HCT116 (cell line): ENCODE data around the gene PPFIBP1. TPM values are rescaled to one million over a fixed set of nuclear protein-coding genes. Genes with fewer than 3 reads are reported as not detected.

ENCODE experiments used
- ATAC-seq: fragments of 200-7000 bp; cut with Tn5 transposase; 2 replicates; pipeline ENCODE4 v1.9.1; 2020; ENCODE audit warnings: mild to moderate bottlenecking, moderate library complexity
- BruUV-seq: library from RNA; stranded (reverse); fragments of 400-500 nt; replicated peaks from 2 replicates; lab custom pipeline; 2021; lab: Mats Ljungman, UMichigan
- CTCF ChIA-PET: fragments of 300-600 bp; sonication (Branson Sonifier 250); formaldehyde crosslinking; loops from one replicate; lab custom pipeline; 2021; ENCODE audit warnings: antibody characterized with exemption; lab: Charles Lee
- POLR2A ChIA-PET: fragments of 300-600, 350-600 bp; sonication (Branson Sonifier 250); formaldehyde crosslinking; loops from one replicate; lab custom pipeline; 2021; ENCODE audit warnings: antibody characterized with exemption; lab: Charles Lee
- RAD21 ChIA-PET, 2 experiments: fragments of 300-600 bp; sonication (Branson Sonifier 250); formaldehyde crosslinking; loops; one replicate each; lab custom pipeline; 2023; ENCODE audit warnings: low total read pairs in 2 of 2; ENCODE audit not compliant: uncharacterized antibody in 2 of 2, unreplicated experiment in 2 of 2, low non-redundant PET in 1 of 2; lab: Charles Lee
- DNase-seq: peaks from one replicate; pipeline ENCODE4 v3.0.0-alpha.2; 2010; ENCODE audit warnings: low read depth, low spot score
- H2AFZ ChIP-seq: fragments of 200-600 bp; shearing (Covaris generic), sonication (generic); 2 replicates; pipeline ENCODE4 v1.6.1; 2017; ENCODE audit warnings: low read depth, mixed run types, mixed read lengths, antibody characterized with exemption, low read length; ENCODE audit not compliant: poor library complexity, severe bottlenecking
- H3K27ac ChIP-seq: 2 replicates; pipeline ENCODE4 v1.5.1; 2012; ENCODE audit warnings: low read depth, low read length
- H3K27me3 ChIP-seq: fragments of 200-600 bp; sonication (generic); 2 replicates; pipeline ENCODE4 v1.6.1; 2016; ENCODE audit warnings: mixed run types, low read length, mixed read lengths; ENCODE audit not compliant: insufficient read depth
- H3K36me3 ChIP-seq, 2 experiments: fragments of 200-500 bp in 1 of 2; fragments of 200-600 bp in 1 of 2; sonication (Bioruptor generic) in 1 of 2; sonication (generic) in 1 of 2; 2 replicates each; pipeline versions ENCODE4 v1.5.1 to v1.6.1; 2014 to 2016; ENCODE audit warnings: low read length in 2 of 2, inconsistent platforms in 1 of 2, mixed read lengths in 1 of 2, mixed run types in 1 of 2; ENCODE audit not compliant: insufficient read depth in 2 of 2, control insufficient read depth in 1 of 2
- H3K4me1 ChIP-seq, 2 experiments: fragments of 200-600 bp in 1 of 2; sonication (generic) in 1 of 2; 2 replicates each; pipeline versions ENCODE4 v1.5.1 to v1.6.1; 2012 to 2017; ENCODE audit warnings: low read length in 2 of 2, inconsistent platforms in 1 of 2, mild to moderate bottlenecking in 1 of 2, mixed read lengths in 1 of 2, mixed run types in 1 of 2, moderate library complexity in 1 of 2; ENCODE audit not compliant: insufficient read depth in 2 of 2, control insufficient read depth in 1 of 2
- H3K4me2 ChIP-seq: fragments of 200-600 bp; sonication (generic); 2 replicates; pipeline ENCODE4 v1.6.1; 2017; ENCODE audit warnings: mixed run types, low read length, mixed read lengths
- H3K4me3 ChIP-seq, 2 experiments: fragments of 200-600 bp in 1 of 2; sonication (generic) in 1 of 2; replicated peaks in 1 of 2; 2 replicates each; pipeline ENCODE4 v1.5.1; 2011 to 2016; ENCODE audit warnings: low read length in 2 of 2, control low read depth in 1 of 2, low read depth in 1 of 2, mild to moderate bottlenecking in 1 of 2, mixed read lengths in 1 of 2, mixed run types in 1 of 2
- H3K79me2 ChIP-seq: fragments of 200-600 bp; sonication (generic); 2 replicates; pipeline ENCODE4 v1.6.1; 2017; ENCODE audit warnings: mild to moderate bottlenecking, mixed run types, low read length, moderate library complexity, mixed read lengths; ENCODE audit not compliant: insufficient read depth
- H3K9ac ChIP-seq: fragments of 200-600 bp; sonication (generic); 2 replicates; pipeline ENCODE4 v1.6.1; 2016; ENCODE audit warnings: low read length, mixed read lengths
- H3K9me2 ChIP-seq: fragments of 200-600 bp; sonication (generic), shearing (Covaris generic); 2 replicates; pipeline ENCODE4 v1.6.1; 2017; ENCODE audit warnings: mixed run types, mild to moderate bottlenecking, moderate library complexity; ENCODE audit not compliant: insufficient read depth
- H3K9me3 ChIP-seq, 2 experiments: fragments of 200-500 bp in 1 of 2; fragments of 200-600 bp in 1 of 2; sonication (Bioruptor generic) in 1 of 2; sonication (generic) in 1 of 2; 2 replicates each; pipeline ENCODE4 v1.6.1; 2014 to 2017; ENCODE audit warnings: low read length in 2 of 2, mixed read lengths in 2 of 2, inconsistent platforms in 1 of 2, low read depth in 1 of 2, mild to moderate bottlenecking in 1 of 2, mixed run types in 1 of 2, moderate library complexity in 1 of 2; ENCODE audit not compliant: control insufficient read depth in 1 of 2, insufficient read depth in 1 of 2
- H4K20me1 ChIP-seq: fragments of 200-600 bp; sonication (generic), shearing (Covaris generic); 2 replicates; pipeline ENCODE4 v1.6.1; 2017; ENCODE audit warnings: mixed run types, mild to moderate bottlenecking, moderate library complexity; ENCODE audit not compliant: insufficient read depth
- ATF3 ChIP-seq: IDR thresholded peaks from 2 replicates; pipeline ENCODE4 v1.6.1; 2012
- CBX3 ChIP-seq: IDR thresholded peaks from 2 replicates; pipeline ENCODE4 v1.6.1; 2012; ENCODE audit warnings: low read depth
- CEBPB ChIP-seq: IDR thresholded peaks from 2 replicates; pipeline ENCODE4 v1.6.1; 2012; ENCODE audit warnings: low read depth
- CTCF ChIP-seq, 3 experiments: fragments of 200-600 bp in 1 of 3; sonication (generic) in 1 of 3; IDR thresholded peaks in 2 of 3; conservative IDR thresholded peaks in 1 of 3; 2 replicates each; pipeline ENCODE4 v1.5.1; 2012 to 2017; ENCODE audit warnings: low read depth in 2 of 3, low read length in 2 of 3, antibody characterized with exemption in 1 of 3, borderline replicate concordance in 1 of 3, control low read depth in 1 of 3, mild to moderate bottlenecking in 1 of 3, mixed read lengths in 1 of 3, mixed run types in 1 of 3, moderate library complexity in 1 of 3; ENCODE audit not compliant: insufficient read depth in 1 of 3
- EGR1 ChIP-seq: IDR thresholded peaks from 2 replicates; pipeline ENCODE4 v1.6.1; 2012; ENCODE audit warnings: low read depth
- ELF1 ChIP-seq: IDR thresholded peaks from 2 replicates; pipeline ENCODE4 v1.6.1; 2012; ENCODE audit warnings: low read depth, borderline replicate concordance
- EZH2 ChIP-seq: fragments of 200-600 bp; sonication (generic); IDR thresholded peaks from 2 replicates; pipeline ENCODE4 v1.6.1; 2017; ENCODE audit warnings: antibody characterized with exemption, mixed run types
- EZH2phosphoT487 ChIP-seq: fragments of 200-600 bp; IDR thresholded peaks from 2 replicates; pipeline ENCODE4 v1.6.1; 2018; ENCODE audit warnings: antibody characterized with exemption, borderline replicate concordance
- JUND ChIP-seq: IDR thresholded peaks from 2 replicates; pipeline ENCODE4 v1.6.1; 2012
- MAX ChIP-seq: IDR thresholded peaks from 2 replicates; pipeline ENCODE4 v1.6.1; 2012
- POLR2A ChIP-seq: IDR thresholded peaks from 2 replicates; pipeline ENCODE4 v1.7.0; 2011; ENCODE audit warnings: borderline replicate concordance; ENCODE audit not compliant: insufficient read depth, insufficient read length; ENCODE audit errors: extremely low read depth
- POLR2AphosphoS5 ChIP-seq: IDR thresholded peaks from 2 replicates; pipeline ENCODE4 v1.6.1; 2011; ENCODE audit warnings: mild to moderate bottlenecking, low read depth, low read length, moderate library complexity
- RAD21 ChIP-seq: IDR thresholded peaks from 2 replicates; pipeline ENCODE4 v1.6.1; 2012; ENCODE audit warnings: low read depth, mild to moderate bottlenecking
- SIN3A ChIP-seq: IDR thresholded peaks from 2 replicates; pipeline ENCODE4 v1.6.1; 2012; ENCODE audit warnings: low read depth
- SP1 ChIP-seq: IDR thresholded peaks from 2 replicates; pipeline ENCODE4 v1.6.1; 2012; ENCODE audit warnings: low read depth
- YY1 ChIP-seq: IDR thresholded peaks from 2 replicates; pipeline ENCODE4 v1.6.1; 2011; ENCODE audit warnings: low read length, low read depth, moderate library complexity, mild to moderate bottlenecking; ENCODE audit not compliant: insufficient replicate concordance; ENCODE audit errors: extremely low read depth
- ZBTB33 ChIP-seq: IDR thresholded peaks from 2 replicates; pipeline ENCODE4 v1.6.1; 2011; ENCODE audit warnings: mild to moderate bottlenecking, low read length, moderate library complexity; ENCODE audit not compliant: insufficient replicate concordance; ENCODE audit errors: extremely low read depth
- ZFX ChIP-seq: fragments of 450-650 bp; IDR thresholded peaks from 2 replicates; pipeline ENCODE4 v1.6.1; 2017
- ZNF274 ChIP-seq: fragments of 200-500 bp; sonication (Bioruptor generic); IDR thresholded peaks from 2 replicates; pipeline ENCODE4 v1.6.1; 2014; ENCODE audit warnings: mild to moderate bottlenecking, low read depth, low read length, inconsistent platforms
- intact Hi-C: fragments of 100-400 bp; cut with micrococcal nuclease; formaldehyde crosslinking; loops from 2 replicates; pipeline ENCODE4 v1.10.0; 2022
- total RNA-seq: library from RNA; stranded (reverse); gene quantifications from one replicate; pipeline ENCODE4 v1.2.1, GENCODE V29; 2021; ENCODE audit not compliant: unreplicated experiment

The PPFIBP1 gene
- total RNA-seq, 1 experiment from 2014 or later = 102 TPM

GRCh38 chr12:27517961-27518665 is 5.9 kb upstream of the PPFIBP1 start (continued):
- no peak for TF ChIP-seq ZBTB33
- TF ChIP-seq POLR2AphosphoS5 = no peak
- TF ChIP-seq SIN3A = no peak
- no peak for TF ChIP-seq ELF1
- TF ChIP-seq ATF3 = no peak

GRCh38 chr12:27521066-27521465 is 2.9 kb upstream of the PPFIBP1 start:
- Histone ChIP-seq H3K4me2 (no peak overlapping the region), H3K4me3 (no peak overlapping the region), H2AFZ (no peak overlapping the region), H3K36me3 (no peaks in the 10 kb centered on the region), H3K4me1 (peaks cover 5 to 21% of the 10 kb centered on the region in 2 experiments), H3K79me2 (peaks cover 17% of the 10 kb centered on the region), H3K27me3 (no peaks in the 10 kb centered on the region), H4K20me1 (no peaks in the 10 kb centered on the region), H3K9me3 (no peaks in the 10 kb centered on the region), H3K9ac (no peak overlapping the region), H3K27ac (no peak overlapping the region), H3K9me2 (no peaks in the 10 kb centered on the region)
- ChIA-PET CTCF (no interaction called here), POLR2A (no interaction called here), RAD21 (no interaction called here)
- ATAC-seq = no peak
- DNase-seq = no peak
- no TSS peak for BruUV-seq
- TF ChIP-seq EGR1 (no peak), CEBPB (no peak), POLR2A (no peak), CTCF (IDR thresholded peaks at IDR 0.05 in 2 of 3, conservative IDR thresholded peaks at IDR 0.05 in 1 of 3; ENCODE audit: borderline replicate concordance in 1 of 3, insufficient read depth in 1 of 3, low read depth in 2 of 3, low read length in 2 of 3) (no peak), CBX3 (no peak), ZBTB33 (no peak), SIN3A (no peak), JUND (no peak), YY1 (no peak), ZFX (no peak), EZH2 (no peak), EZH2phosphoT487 (no peak), MAX (no peak), RAD21 (no peak), ZNF274 (no peak), ATF3 (no peak), SP1 (no peak)
- intact Hi-C loops = no loop called here
